NCI-H82 (cell line): Measurements from ENCODE around the gene ABL2.
A peak's percentile ranks its signal among the peaks of the same experiment; 100 is the strongest.

ENCODE experiments used
- DNase-seq: peaks from one replicate; lab custom pipeline; 2025; lab: John Stamatoyannopoulos, UW

The ABL2 gene

GRCh38 chr1:179092896-179093461, 136.5 kb downstream of the ABL2 start:
- DNase-seq: no peak

- DNase-seq: peak; percentile 72
Measured at GRCh38 chr1:179091691-179092165, 137.7 kb downstream of the ABL2 start.

- DNase-seq: no peak
Measured at GRCh38 chr1:179090923-179091322, 138.6 kb downstream of the ABL2 start.

GRCh38 chr1:179090522-179090921, 139.0 kb downstream of the ABL2 start:
- DNase-seq: no peak

DNA sequence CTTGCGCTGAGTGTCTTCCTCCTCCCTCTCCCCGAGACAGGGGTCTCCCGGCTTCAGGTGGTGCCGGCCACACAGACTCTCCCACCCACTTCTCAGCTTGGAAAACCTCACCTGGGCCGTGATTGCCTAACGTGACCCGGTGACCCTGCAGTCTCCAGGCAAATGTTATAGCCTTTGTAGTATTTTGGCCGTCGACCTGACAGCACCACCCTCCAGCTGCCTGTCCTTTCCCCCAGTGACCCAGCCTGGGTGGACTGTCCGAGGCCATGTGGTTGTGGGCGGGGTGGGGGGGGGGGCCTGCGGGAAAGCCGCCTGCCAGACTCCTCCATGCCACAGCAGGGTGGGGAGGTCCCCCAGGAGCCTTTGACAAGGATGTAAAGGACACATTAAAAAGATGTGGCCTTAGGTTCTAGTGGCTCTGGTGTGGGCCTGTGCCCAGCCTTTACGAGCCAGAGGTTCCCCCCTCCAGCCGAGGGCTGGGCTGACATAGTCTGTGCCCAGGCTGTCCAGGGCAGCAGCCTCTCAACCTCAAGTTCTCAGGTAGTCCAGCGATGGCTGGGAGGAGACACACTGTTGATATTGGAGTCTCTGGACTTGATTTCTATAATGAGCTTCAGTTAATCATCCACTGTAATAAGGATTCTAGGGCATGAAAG, 139.5 kb downstream of the ABL2 start:
- DNase-seq: no peak

- DNase-seq: peak; percentile 56
Measured at GRCh38 chr1:179087665-179088064, 141.8 kb downstream of the ABL2 start.

- no peak for DNase-seq
Measured at GRCh38 chr1:179083533-179083932, 145.9 kb downstream of the ABL2 start.

DNA sequence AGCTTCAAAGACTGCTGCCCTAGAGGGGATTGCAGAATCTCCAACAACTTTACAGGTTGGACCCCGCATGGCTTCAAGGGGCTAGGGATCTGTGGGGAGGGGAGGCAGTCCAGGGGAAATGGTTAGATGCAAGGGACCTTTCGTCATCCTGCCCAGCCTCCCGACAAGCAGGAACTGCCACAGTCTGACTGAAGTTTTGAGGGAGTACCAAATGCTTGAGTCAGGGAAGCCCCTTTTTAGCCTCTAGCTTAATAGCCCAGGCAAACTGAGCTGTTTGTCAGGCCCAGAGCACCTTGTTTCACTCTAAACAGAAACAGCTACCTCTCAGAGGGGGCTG, 146.5 kb downstream of the ABL2 start:
- DNase-seq: no peak

GRCh38 chr1:179082333-179082998, 147.0 kb downstream of the ABL2 start:
- DNase-seq: peak; percentile 71

- peak; percentile 85 for DNase-seq
Measured at GRCh38 chr1:179081687-179082332, 147.7 kb downstream of the ABL2 start, which contains the start of gene TOR3A. Gene TOR3A (plus strand): TSS chr1:179082070. CDS start chr1:179082129, 59 bp downstream.

GRCh38 chr1:179080866-179081686, 148.4 kb downstream of the ABL2 start:
- DNase-seq: no peak

DNA sequence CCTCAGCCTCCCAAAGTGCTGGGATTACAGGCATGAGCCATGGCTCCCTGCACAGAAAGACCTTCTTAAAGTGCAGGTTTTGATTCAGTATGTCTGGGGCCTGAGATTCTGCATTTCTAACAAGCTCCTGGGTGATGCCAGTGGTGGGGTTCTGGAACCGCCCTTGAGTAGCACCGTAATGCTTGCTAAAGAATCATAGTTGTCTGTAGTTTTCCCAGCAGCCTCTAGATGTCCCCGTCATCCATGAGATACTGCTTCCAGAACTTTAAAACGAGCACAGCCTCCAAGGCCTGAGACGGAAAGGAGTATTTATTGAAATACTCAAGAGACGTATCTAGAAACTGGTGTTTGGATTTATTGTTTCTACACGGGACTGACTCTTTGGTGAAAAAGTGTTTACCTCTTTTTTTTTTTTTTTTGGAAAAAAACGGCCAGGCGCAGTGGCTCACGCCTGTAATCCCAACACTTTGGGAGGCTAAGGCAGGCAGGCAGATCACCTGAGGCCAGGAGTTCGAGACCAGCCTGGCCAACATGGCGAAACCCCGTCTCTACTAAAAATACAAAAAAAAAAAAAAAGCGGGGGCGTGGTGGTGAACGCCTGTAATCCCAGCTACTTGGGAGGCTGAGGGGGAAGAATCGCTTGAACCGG, 150.2 kb downstream of the ABL2 start:
- DNase-seq: peak; percentile 92

DNA sequence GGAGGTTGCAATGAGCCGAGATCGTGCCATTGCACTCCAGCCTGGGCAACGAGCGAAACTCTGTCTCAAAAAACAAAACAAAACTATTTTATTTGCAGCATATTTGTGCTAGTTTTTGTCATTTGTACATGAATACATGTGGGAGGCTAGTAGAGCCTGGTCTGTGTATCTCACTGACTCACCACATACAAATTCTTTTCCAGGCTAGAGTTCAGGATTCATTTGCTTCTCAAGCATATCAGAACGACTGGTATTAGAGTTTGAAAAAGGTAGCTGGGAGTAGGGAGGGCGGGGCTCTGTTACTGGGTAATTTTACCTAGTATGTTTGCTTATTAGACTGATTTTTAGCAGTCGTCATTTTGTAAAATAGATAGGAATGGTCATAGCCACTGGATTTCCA, 152.1 kb downstream of the ABL2 start:
- DNase-seq: no peak

DNA sequence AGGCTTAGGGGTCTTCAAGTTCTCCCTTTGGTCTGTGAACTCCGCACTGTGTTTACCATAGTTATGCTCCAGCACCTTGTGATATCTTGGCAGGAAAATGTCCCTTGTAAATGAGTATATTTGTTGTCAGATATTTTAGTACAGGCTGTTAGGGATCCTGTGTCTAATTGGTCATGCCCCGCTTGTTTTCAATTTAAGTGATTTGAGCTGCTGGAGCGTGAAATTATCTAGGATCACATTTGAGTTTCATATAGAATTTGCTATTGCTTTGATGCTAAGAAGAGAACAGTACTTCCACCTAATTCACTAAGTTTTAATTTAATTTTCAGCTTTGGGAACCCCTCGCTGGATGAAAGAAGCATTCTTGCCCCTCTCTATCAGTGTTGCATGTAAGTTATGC, 163.0 kb downstream of the ABL2 start:
- DNase-seq: no peak

GRCh38 chr1:179061360-179062282, 167.9 kb downstream of the ABL2 start:
- no peak for DNase-seq

- no peak for DNase-seq
Measured at GRCh38 chr1:179058487-179059483, 170.7 kb downstream of the ABL2 start.

GRCh38 chr1:179055937-179056336, 173.5 kb downstream of the ABL2 start:
- DNase-seq: no peak

GRCh38 chr1:179053486-179053885, 176.0 kb downstream of the ABL2 start:
- no peak for DNase-seq

DNA sequence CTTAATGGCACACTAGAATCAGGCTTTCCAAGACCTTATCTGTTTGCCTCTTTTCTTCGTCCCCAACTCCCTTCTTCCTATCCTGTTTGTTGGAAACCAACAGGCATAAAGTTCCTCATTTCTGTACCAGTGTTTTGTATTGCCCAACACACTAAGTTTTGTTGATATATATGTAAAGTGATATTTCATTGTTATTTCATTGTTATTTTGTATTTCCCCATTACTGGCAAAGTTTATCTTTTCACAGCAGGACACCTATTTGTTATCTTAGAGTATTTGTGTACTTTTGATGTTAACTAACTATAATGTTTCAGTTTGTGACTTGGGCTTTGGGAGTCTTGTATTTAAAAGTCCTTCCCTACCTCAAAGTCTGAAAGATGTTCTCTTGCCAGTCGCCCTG, 176.7 kb downstream of the ABL2 start:
- no peak for DNase-seq
